ENCODE results near the gene GNB1L.
A peak's percentile ranks its signal among the peaks of the same experiment; 100 is the strongest.

- TF ChIP-seq, protein P1, sequence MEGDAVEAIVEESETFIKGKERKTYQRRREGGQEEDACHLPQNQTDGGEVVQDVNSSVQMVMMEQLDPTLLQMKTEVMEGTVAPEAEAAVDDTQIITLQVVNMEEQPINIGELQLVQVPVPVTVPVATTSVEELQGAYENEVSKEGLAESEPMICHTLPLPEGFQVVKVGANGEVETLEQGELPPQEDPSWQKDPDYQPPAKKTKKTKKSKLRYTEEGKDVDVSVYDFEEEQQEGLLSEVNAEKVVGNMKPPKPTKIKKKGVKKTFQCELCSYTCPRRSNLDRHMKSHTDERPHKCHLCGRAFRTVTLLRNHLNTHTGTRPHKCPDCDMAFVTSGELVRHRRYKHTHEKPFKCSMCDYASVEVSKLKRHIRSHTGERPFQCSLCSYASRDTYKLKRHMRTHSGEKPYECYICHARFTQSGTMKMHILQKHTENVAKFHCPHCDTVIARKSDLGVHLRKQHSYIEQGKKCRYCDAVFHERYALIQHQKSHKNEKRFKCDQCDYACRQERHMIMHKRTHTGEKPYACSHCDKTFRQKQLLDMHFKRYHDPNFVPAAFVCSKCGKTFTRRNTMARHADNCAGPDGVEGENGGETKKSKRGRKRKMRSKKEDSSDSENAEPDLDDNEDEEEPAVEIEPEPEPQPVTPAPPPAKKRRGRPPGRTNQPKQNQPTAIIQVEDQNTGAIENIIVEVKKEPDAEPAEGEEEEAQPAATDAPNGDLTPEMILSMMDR (IDR thresholded peaks at IDR 0.05 in 2 of 3, conservative IDR thresholded peaks at IDR 0.05 in 1 of 3; ENCODE audit: control insufficient read depth in 2 of 3, extremely low read depth in 1 of 3, insufficient read depth in 1 of 3, low read depth in 3 of 3, low read length in 3 of 3), result peak in 1 of 3 experiments; percentile 10; a peak in 1 of 6 replicates
- TF ChIP-seq BCL11A (IDR thresholded peaks at IDR 0.05; ENCODE audit: low read depth, low read length) (no peak), MYC (IDR thresholded peaks at IDR 0.05; ENCODE audit: insufficient read depth, insufficient read length, insufficient replicate concordance, low read length, severe bottlenecking) (no peak), EP300 (IDR thresholded peaks at IDR 0.05; ENCODE audit: borderline replicate concordance in 1 of 2, control insufficient read depth in 1 of 2, low read depth in 2 of 2, low read length in 2 of 2) (no peak), FOS (IDR thresholded peaks at IDR 0.05; ENCODE audit: borderline replicate concordance, extremely low read depth, insufficient read length) (no peak), IKZF1 (conservative IDR thresholded peaks at IDR 0.05) (peak; percentile 99)
Observed at GRCh38 chr22:19854778-19855503, at the start of gene GNB1L, which contains the start of gene RTL10.

Measured in GM12878 (cell line).